Middle frontal gyrus (tissue), 1 donor: ENCODE measurements around the gene CXCL17.
A peak's percentile ranks its signal among the peaks of the same experiment; 100 is the strongest.
"Not testable (repeated sequence)": the region's sequence is repeated elsewhere in the genome, so short reads cannot be mapped to it uniquely, and the experiment has no call there.

Experiments used
- DNase-seq: peaks from one replicate; pipeline ENCODE4 v3.0.0-alpha.2; 2015; ENCODE audit warnings: low spot score; ENCODE audit errors: extremely low spot score

CXCL17 gene

DNA sequence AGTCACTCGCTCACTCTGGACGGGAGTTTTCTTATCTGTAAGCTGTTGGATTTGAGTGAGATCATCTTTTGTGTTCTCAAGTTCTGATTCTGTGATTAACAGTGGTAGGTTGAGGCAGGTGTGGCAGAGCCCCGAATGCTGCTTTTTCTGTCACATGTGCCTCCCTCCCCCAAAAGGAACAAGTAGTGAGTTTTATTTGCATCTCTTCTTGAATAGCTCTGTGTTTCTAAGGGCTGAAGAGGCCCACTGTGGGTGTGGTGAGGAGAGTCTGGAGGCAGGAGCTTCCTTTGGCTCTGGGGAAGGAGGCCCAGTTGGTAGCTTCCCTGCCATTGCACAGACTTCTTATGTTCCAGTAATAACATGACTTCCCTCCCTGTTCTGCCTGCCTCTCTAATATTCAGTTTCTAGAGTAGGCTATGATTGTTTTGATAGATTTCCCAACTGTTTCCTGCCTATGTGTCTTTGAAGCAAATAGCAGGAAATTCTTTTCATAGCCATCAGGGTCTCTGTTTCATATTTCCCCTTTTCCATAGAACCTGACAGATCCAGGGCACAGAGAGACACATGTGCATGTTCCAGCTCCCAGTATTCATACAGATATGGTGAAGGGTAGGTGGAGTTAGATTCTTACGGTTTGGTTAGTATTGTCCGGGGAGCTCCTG lies 23.9 kb upstream of the CXCL17 start:
- DNase-seq, result no peak

DNA sequence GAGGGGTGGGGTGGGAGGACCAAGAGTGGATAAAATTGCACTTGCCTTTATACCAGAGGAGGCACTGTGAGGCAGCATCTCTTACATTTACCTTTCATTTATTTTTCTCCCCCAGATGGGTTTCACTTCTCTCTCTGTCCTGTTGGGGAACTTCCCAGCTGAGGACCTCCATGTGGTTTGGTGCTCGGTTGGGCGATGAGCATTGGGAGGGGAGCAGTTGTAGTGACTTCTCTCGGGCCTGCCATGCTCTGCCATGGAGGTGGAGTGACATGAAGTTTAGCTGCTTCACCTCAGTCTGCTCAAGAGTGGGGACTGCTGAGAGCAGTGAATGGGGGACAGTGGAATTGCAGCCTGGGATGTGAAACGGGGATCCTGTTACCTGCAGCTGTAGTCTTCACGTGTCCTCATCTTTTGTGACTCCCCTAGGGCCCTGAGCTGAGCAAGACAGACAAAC lies 23.1 kb upstream of the CXCL17 start:
- no peak for DNase-seq

DNA sequence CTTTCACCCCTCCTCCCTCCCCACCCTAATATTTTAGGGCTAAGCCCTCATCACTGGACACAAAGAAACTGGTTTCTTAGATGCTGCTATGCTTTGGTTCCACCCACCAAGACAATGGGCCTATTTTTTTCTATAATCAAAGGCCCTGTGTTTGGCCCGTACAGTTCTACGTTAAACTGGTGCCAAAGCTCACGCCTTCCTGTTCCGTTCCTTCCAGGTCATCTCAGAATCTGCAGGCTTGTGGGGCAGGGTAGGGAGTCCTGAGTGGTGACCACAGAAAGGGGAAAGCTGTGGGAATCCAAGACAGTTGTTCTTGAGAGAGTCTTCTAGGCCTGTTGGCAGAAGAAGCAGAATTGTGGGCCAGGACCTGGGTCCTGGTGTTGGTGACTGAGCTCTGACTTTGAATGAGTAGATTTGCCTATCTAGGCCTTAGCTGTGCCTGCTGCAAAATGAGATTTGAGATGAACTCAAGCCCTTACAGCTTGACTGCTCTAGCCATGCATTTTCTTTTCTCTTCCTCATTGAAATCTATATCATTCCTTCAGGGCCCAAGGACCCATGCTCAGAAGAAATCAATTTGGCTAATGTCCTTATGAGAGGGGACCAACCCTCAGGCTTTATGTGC lies 19.1 kb upstream of the CXCL17 start:
- DNase-seq, result peak; percentile 57

DNA sequence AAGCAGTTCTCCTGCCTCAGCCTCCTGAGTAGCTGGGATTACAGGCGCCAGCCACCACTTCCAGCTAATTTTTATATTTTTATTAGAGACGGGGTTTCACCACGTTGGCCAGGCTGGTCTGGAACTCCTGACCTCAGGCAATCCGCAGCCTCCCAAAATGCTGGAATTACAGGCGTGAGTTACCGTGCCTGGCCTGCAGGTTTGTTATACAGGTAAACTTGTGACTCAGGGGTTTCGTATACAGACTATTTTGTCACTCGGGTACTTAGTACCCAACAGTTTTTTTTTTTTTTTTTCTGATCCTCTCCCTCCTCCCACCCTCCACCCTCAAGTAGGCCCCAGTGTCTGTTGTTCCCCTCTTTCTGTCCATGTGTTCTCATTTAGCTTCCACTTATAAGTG lies 18.5 kb upstream of the CXCL17 start:
- DNase-seq, result not testable (repeated sequence)

DNA sequence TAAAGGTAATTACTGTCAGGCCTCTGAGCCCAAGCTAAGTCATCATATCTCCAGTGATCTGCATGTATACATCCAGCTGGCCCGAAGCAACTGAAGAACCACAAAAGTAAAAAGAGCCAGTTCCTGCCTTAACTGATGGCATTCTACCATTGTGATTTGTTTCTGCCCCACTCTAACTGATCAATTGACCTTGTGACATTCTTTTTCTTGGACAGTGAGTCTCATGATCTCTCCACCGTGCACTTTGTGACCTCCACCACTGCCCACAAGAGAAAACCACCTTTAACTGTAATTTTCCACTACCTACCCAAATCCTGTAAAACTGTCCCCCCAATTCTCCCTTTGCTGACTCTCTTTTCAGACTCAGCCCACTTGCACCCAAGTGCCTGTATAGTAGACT lies 17.2 kb upstream of the CXCL17 start:
- DNase-seq, result no peak

DNA sequence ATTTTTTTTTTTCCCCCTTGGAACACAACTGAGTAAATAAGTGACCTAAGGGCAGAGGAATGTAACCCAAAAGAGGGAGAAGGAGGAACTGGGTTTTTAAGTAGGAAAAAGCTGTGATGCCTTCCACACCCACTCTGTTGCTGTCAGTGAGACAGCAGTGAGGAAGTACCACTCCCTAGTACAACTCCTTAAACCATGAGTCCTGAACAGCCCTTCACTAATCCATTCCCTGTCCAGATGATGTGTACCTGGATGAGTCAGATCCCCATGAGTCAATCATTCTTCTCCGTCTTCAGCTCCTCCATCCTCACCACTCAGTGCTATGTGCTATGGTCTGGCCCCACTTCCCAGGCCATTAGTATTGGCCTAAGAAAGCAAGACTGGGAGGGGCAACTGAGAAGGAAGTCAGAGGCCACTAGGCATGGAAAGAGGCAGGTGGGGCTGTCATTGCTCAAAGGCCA lies 12.9 kb upstream of the CXCL17 start:
- DNase-seq, result no peak

DNA sequence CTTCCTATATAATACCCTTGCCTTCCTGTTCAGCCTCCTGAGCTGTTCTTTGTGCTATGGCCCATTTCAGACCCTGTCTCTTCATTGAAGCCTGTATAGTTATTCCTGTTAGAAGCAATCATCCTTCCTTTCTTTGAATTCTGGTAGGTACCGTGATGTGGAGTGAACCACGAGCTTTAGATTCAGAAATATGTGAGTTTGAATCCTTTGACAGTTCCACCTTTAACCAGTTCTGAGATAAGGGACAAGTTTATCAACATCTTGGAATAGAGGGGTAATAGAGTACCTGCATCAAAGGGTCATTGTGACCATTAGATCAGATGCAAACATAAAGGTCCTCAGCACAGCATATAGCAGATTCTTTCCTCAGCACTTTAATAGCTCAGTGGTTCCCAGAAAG lies 12.3 kb upstream of the CXCL17 start:
- DNase-seq, result no peak

DNA sequence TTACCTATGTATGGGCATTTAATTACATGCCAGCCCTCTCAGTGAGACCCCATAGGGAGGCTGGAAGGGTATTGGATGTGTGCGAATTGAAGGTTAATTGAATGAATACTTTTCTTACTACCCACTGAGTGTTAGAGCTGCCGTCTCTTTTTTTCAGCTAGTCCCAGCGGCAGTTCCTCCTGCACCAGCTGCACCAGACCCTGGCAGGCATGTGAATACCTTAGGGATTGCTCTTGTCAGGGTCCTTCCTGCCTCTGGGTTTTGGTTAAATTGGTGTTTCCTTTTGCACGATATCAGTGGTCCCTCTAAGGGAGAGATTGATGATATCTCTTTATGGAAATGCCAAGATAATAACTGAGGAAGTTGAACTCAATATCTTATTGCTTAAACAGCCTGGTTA lies 9.8 kb upstream of the CXCL17 start:
- DNase-seq, result no peak

DNA sequence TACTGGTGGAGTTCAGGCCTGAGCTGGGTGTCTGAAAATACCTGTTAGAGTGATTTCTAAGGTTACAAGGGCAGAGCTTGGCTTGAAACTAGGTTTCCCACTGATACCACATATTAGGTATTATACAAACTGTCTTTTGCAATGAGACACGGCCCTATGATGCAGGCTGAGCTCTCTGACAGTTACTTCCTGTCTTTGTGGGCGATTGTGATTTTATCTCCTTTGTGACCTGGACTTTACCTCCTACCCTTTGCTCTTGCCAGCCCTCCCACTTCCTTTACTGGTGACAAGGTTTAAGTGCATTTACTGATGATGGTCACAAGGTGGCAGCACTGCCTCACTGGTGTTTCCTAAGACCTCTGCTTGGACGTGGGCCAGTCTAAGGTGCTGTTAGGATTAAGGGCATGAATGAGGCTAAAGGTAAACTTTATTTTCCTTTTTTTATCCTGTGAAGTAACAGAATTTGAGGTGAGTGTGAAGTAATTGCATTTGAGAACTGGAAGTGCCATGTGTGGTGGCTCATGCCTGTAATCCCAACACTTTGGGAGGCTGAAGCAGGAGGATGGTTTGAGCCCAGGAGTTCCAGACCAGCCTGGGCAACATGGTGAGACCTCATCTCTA lies 7.7 kb upstream of the CXCL17 start:
- peak; percentile 25 for DNase-seq

DNA sequence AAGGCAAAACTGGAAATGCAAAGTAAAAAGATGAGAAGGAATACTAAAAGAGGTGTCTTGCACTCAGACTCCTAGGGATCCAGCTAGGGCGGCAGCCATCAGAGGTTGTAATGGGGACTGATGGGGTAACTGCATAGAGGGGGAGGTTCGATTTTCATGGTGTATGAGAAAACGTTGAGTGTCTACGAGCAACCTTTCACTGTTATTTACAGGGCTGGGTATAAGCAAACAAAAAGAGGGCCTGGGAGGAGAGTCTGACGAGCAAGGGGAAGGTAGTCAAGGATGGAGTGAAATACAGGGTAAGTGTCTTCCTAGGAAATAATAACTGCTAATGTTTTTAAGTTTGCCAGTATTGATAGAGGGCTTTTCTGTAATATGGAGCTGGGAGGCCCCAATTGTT lies 5.6 kb upstream of the CXCL17 start:
- not testable (repeated sequence) for DNase-seq

DNA sequence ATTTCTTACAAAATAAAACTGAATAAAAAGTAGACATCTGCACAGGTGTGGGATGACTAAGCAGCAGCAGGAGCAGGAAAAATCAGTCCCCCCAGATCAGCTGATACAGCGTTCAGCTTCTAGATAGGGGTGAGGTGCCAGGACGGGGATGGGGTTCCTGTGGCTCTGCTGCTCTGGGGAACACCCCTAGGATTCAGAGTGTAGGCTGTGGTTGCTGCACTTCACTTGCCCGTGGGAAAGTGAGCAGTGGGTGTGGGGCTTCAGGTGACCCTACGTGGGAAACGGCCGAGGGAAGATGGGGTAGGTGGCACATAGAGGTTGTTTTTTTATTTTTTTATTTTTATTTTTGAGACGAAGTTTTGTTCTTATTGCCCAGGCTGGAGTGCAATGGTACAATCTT lies 3.2 kb upstream of the CXCL17 start:
- DNase-seq, result no peak

DNA sequence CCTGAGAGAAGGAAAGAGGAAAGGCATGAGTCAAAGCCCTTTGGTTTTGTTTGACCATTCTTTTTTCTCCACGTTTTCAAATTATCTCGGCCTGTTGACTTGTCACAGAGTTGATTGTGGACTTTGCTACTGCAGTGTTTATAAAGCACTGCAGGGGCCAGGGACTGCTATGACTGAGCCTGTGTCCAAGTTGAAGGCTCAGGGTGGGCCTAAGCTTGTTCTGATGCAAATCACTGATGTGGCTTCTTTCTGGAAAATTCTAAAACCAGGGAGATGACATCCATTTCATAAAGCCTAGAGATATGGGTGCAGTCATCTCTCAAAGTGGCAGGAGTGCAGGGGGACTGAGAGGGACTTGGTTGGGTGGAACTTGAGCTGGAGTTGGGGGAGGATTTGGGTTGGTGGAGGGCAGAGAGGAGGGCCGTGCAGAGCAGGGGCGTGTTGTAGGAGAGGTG lies 1.2 kb upstream of the CXCL17 start:
- DNase-seq, result no peak

DNA sequence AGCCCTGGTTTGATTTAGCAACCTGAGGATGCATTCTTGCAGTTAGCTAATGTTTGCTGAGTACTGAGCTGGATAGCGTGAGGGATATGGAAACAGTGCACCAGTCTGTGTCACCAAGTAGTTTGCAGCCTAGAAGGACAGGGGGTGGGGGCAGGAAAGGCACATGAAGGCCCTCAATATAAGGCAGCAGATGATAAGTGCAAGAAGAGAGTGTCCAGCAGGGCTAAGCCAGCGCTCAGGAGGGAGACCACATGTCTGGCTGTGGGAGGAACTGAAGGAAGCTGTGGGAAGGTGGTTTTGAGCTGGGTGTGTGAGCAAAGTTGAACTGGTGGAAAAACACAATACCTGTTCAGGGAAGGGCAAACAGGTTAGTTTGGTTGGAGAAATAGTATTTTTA lies 1.7 kb downstream of the CXCL17 start:
- no peak for DNase-seq

DNA sequence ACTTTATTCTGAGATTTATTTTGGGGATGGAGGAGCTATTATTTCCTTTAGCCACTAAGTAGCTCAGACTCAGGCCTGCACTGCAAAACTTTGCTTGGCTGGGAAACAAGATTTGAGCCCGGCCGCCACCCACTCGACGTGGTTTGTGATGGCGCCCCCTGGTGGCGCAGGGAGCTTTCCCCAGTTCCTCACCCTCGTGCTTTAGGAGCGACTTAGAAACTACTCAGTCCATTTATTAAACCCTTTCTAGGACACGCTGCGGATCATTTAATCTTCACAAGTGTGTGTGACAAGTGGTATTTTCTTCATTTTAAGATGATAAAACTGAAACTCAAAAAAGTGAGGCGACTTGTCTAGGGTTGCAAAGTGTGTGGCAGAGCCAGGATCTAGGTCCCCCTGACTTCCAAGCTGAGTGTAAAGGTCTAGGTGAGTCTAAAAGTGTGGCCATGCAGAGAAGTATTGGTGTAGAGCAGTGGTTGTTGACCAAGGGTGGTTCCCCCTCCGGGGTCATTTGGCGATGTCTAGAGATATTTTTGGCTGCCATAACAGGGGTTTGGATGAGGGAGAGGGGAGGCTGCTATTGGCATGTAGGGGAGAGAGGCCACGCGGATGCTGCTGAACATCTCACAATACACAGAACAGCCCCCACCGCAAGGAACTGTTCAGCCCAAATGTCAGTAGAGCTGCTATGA lies 2.2 kb downstream of the CXCL17 start:
- no peak for DNase-seq

DNA sequence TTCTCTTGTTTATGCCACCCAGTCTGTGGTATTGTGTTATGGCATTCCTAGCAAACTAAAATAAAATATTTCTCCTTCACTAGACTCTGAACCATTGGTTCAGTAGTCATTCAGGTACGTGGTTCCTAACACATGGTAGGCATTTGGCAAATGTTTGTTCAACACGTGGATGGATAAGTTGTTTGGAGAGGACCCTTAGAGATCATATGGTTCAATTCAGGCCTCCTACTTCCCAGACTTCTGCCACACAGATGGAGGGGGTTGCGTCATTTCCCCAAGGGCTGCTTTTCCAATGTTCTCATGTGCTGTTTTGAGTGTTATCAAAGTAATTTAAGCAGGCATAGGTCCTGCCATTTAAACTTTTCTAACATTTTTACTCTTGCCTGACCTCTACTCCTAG lies 6.7 kb downstream of the CXCL17 start:
- DNase-seq, result no peak

DNA sequence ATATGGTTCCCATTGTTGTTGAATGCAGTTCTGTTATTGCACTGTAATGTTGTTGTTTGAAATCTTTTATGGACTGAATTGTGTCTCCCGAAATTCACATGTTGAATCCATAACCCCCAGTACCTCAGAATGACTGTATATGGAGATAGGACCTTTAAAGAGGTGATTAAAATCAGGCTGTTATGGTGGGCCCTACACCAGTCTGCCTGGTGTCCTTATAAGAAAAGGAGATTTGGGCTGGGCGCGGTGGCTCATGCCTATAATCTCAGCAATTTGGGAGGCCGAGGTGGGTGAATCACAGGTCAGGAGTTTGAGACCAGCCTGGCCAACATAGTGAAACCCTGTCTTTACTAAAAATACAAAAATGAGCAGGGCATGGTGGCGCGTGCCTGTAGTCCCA lies 7.4 kb downstream of the CXCL17 start:
- no peak for DNase-seq

DNA sequence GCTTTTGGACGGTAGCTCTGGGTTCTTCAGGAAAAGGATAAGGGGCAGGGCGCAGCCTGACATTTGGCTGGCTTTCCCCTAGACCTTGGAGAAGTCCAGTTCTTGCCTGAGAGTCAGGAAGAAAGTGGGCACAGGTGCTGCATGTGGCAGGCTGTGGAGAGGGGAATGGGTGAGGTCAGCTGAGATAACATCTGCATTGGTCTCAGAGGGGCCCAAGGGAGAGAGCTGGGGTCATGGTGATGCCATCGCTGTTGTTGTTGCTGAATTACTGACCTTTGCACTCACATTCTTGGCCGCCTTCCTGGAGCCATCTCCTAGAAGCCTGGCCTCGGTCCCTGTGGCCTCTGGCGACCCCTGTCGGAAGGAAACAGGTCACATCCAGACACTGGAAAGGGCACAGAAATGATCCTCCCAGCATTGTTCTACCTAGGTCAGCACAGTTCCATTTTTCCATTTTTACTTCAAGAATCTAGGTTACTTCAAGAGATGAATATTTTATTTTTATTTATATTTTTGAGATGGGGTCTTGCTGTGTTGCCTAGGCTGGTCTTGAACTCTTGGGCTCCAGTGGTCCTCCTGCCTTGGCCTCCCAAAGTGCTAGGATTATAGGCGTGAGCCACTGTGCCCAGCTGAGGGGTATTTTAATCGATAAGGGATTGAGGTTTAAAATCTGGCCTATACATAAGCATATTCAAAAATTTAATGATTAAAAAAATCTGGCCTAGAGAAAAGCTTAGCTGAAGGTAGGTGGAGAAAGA lies 9.1 kb downstream of the CXCL17 start:
- peak; percentile 44 for DNase-seq

DNA sequence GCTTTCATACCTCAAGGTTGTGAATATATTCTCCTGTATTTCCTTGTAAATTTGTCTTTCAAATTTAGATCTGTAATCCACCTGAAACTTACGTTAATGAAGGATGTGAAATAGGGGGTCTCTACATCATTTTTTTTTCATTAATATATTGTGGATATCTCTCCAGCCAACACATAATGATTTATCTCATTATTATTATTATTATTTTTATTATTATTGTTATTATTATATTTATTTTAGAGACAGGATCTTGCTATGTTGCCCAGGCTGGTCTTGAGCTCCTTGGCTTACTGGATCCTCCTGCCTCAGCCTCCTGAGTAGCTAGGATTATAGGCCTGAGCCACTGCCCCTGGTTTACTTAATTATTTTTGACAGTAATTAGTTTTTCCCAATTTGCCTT lies 11.3 kb downstream of the CXCL17 start:
- no peak for DNase-seq

DNA sequence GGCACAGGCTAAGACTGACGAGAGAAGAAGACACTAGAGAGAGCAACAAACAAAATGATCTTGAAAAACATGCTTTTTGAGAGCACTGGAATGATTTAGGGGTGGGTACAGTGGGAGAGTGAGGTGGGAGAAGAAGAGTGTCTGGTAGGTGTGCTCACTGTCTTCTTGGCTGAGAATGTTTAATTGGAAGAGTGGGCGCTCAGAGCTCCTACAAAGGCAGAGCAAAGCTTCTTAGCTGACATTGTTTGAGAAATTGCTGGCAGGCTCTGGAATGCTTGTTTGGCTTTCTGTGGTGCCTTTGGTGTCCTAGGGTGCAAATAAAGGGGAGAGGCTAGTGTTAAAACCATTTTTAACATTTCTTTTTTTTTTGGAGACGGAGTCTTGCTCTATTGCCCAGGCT lies 14.1 kb downstream of the CXCL17 start:
- no peak for DNase-seq

DNA sequence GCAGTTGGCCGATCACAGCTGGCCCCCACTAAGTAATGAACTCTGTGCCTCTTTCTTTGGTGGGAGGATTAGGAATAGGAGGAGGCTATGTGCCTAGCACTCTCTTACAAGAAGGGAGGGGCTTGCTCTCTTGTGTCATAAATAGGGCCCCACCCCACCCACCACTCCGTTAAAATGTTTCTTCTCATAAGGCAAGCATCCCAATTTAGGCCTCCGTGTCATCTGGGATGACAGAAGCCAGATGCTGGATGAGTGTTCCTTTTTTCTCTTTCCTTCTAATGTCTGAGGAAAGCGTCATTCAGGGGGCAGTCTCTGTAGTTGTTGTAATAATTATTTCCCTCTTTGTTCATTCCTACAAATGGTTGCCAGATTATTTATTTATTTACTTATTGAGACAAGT lies 15.4 kb downstream of the CXCL17 start, which contains the start of gene LIPE:
TSS of gene LIPE (minus strand) at position 76 of the 400 bp plus-strand sequence. CDS start 239 bp downstream, outside the sequence.
- no peak for DNase-seq

DNA sequence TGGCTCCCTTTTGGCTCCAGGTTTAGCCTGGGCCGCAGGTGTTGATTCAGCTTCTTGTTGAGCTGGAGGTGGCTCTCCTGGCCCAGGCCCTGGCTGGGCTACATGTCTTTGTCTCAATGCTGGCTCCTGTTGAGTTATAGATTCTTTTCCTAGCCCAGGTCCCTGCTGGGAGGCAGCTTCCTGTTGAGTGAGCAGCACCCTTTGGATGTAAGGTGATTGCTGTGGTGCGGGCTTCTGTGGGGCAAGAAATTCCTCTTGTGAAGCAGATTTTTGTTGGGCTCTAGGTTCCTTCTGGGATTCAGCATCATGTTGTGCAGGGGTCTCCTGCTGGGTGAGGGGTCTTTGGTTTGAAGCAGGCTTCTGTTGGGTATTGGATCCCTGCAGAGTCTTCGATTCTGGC lies 16.1 kb downstream of the CXCL17 start:
- DNase-seq, result no peak
